ENCODE measurements around the gene RIOK1. TPM values are rescaled to one million over a fixed set of nuclear protein-coding genes. Genes with fewer than 3 reads are reported as not detected.

The RIOK1 gene
- total RNA-seq, 1 experiment from 2014 or later = 39.0 TPM

DNA sequence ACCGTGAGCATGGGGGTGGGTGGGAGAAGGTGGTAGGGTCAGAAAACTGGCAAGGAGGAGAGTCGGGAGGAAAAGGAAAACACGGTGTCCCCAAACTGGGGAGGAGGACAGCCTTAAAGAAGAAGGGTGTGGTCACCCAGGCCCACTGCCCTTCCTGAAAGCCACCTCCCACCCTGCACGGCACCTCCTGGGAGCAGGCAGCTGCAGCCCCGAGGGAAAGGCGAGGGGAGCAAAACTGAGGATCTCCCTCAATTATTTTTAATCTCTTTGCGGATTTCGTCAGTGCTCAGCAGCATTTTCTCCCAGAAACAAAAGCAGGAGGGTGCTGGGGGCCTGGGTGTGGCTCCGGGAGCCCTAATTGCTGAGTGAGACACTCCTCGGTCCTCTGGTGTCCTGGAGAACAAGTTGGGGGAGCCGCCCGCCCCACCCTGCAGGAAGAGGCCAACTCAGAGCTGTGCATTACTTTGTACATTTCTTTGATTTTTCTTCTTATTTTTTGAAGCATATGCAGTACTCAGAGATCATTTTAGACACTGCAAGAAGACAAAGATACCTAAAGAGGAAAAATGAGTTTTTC, 56.4 kb downstream of the RIOK1 start:
- Histone ChIP-seq H3K9ac (ENCODE audit: low read length) (no peak overlapping the region), H3K4me2 (ENCODE audit: low read length) (no peak overlapping the region), H3K9me3 (ENCODE audit: control insufficient read depth in 1 of 2, insufficient read depth in 1 of 2, low read depth in 1 of 2, low read length in 2 of 2) (no peaks in the 10 kb centered on the region), H3K36me3 (ENCODE audit: control insufficient read depth in 1 of 2, insufficient read depth in 2 of 2, low read length in 2 of 2) (no peaks in the 10 kb centered on the region), H2AFZ (ENCODE audit: low read depth, low read length, poor library complexity, severe bottlenecking) (no peak overlapping the region), H4K20me1 (ENCODE audit: insufficient read depth) (no peaks in the 10 kb centered on the region), H3K27me3 (ENCODE audit: insufficient read depth, low read length) (no peaks in the 10 kb centered on the region), H3K4me1 (ENCODE audit: control insufficient read depth in 1 of 2, insufficient read depth in 2 of 2, low read length in 2 of 2) (no peaks in the 10 kb centered on the region), H3K4me3 (replicated peaks in 1 of 2; ENCODE audit: low read depth in 1 of 2, low read length in 2 of 2) (no peak overlapping the region), H3K27ac (ENCODE audit: low read depth, low read length) (no peak overlapping the region), H3K9me2 (ENCODE audit: insufficient read depth) (no peaks in the 10 kb centered on the region), H3K79me2 (ENCODE audit: insufficient read depth, low read length) (no peaks in the 10 kb centered on the region)
- TF ChIP-seq FOSL1 (IDR thresholded peaks at IDR 0.05; ENCODE audit: low read depth) (no peak), RAD21 (IDR thresholded peaks at IDR 0.05; ENCODE audit: low read depth) (no peak)
- DNase-seq (ENCODE audit: low read depth, low spot score) (no peak), ATAC-seq (no peak)
- ChIA-PET RAD21 (ENCODE audit: low non-redundant PET in 1 of 2, low total read pairs in 2 of 2, uncharacterized antibody in 2 of 2, unreplicated experiment in 2 of 2) (no interaction called here), POLR2A (interaction anchor here (0.6 kb wide), 1 partner anchor 14 kb away, joined by 3 read pairs; no protein-coding TSS in a partner anchor), CTCF (no interaction called here)
- intact Hi-C loops (cut with micrococcal nuclease) = no loop called here
- no TSS peak for BruUV-seq (replicated peaks)

DNA sequence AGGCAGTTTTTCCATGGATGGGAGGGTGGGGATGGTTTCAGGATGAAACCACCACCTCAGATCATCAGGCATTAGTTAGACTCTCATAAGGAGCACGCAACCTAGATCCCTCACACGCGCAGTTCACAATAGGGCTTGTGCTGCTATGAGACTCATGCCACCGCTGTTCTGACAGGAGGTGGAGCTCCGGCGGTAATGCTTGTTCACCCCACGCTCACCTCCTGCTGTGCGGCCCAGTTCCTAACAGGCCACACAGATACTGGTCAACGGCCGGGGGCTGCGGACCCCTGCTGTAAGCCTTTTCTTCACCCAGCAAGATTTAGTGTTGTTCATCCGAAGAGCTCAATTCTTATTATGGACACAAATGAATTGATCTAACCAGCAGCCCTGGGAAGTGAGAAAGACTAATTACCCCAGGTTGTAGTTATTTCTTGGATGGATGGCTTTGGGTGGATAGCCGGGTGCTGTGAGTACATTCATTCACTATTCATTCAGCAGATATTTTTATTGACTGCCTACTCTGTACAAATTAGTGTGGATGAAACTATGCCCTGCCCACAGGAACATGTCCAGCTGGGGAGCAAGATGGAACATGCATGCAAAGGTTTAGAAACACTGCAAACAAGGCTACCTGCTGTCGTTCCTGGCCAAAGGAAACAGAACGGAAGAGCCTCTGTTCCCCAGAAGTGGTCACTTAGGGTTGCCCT, 57.2 kb downstream of the RIOK1 start:
- no peak for DNase-seq (ENCODE audit: low read depth, low spot score)
- H3K27me3 ChIP-seq (ENCODE audit: insufficient read depth, low read length) = no peaks in the 10 kb centered on the region
- ChIA-PET POLR2A (interaction anchor here (0.6 kb wide), 1 partner anchor 13 kb away, joined by 3 read pairs; no protein-coding TSS in a partner anchor), CTCF (no interaction called here), RAD21 (ENCODE audit: low non-redundant PET in 1 of 2, low total read pairs in 2 of 2, uncharacterized antibody in 2 of 2, unreplicated experiment in 2 of 2) (no interaction called here)
- no peaks in the 10 kb centered on the region for H3K36me3 ChIP-seq (ENCODE audit: control insufficient read depth in 1 of 2, insufficient read depth in 2 of 2, low read length in 2 of 2)
- peak; percentile 44; the same call in 1 of the 2 replicates for ATAC-seq
- H3K9me3 ChIP-seq (ENCODE audit: control insufficient read depth in 1 of 2, insufficient read depth in 1 of 2, low read depth in 1 of 2, low read length in 2 of 2) = no peaks in the 10 kb centered on the region
- no peak overlapping the region for H3K4me3 ChIP-seq (replicated peaks in 1 of 2; ENCODE audit: low read depth in 1 of 2, low read length in 2 of 2)
- H3K79me2 ChIP-seq (ENCODE audit: insufficient read depth, low read length) = no peaks in the 10 kb centered on the region
- no peak overlapping the region for H3K9ac ChIP-seq (ENCODE audit: low read length)
- intact Hi-C loops (cut with micrococcal nuclease) = no loop called here
- no peaks in the 10 kb centered on the region for H3K4me1 ChIP-seq (ENCODE audit: control insufficient read depth in 1 of 2, insufficient read depth in 2 of 2, low read length in 2 of 2)
- H4K20me1 ChIP-seq (ENCODE audit: insufficient read depth) = no peaks in the 10 kb centered on the region
- H3K4me2 ChIP-seq (ENCODE audit: low read length) = no peak overlapping the region
- BruUV-seq (replicated peaks) = no TSS peak
- no peaks in the 10 kb centered on the region for H3K9me2 ChIP-seq (ENCODE audit: insufficient read depth)
- no peak overlapping the region for H3K27ac ChIP-seq (ENCODE audit: low read depth, low read length)
- no peak overlapping the region for H2AFZ ChIP-seq (ENCODE audit: low read depth, low read length, poor library complexity, severe bottlenecking)
- TF ChIP-seq, protein P1, sequence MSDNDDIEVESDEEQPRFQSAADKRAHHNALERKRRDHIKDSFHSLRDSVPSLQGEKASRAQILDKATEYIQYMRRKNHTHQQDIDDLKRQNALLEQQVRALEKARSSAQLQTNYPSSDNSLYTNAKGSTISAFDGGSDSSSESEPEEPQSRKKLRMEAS (IDR thresholded peaks at IDR 0.05) = no peak
- no peak for TF ChIP-seq RAD21 (IDR thresholded peaks at IDR 0.05; ENCODE audit: low read depth)
